IPS DF 6.9 (cell line): Measurements from ENCODE around the gene PDE8B.
"Not testable (repeated sequence)": the region's sequence is repeated elsewhere in the genome, so short reads cannot be mapped to it uniquely, and the experiment has no call there.

Experiments used
- DNase-seq: peaks from one replicate; pipeline ENCODE4 v3.0.0-alpha.2; 2013; ENCODE audit warnings: low read depth, low spot score
- H3K27ac ChIP-seq: one replicate; pipeline ENCODE4 v1.5.1; 2013; ENCODE audit warnings: low read length, control low read depth
- H3K27me3 ChIP-seq: 2 replicates; pipeline ENCODE4 v1.6.1; 2013; ENCODE audit warnings: mild to moderate bottlenecking, low read length; ENCODE audit not compliant: control insufficient read depth, insufficient read depth
- H3K36me3 ChIP-seq: 2 replicates; pipeline ENCODE4 v1.6.1; 2013; ENCODE audit warnings: low read length; ENCODE audit not compliant: control insufficient read depth, insufficient read depth
- H3K4me1 ChIP-seq: 2 replicates; pipeline ENCODE4 v1.6.1; 2013; ENCODE audit warnings: low read length; ENCODE audit not compliant: control insufficient read depth, insufficient read depth
- H3K4me3 ChIP-seq: 2 replicates; pipeline ENCODE4 v1.5.1; 2013; ENCODE audit warnings: mild to moderate bottlenecking, low read length
- H3K9me3 ChIP-seq: 2 replicates; pipeline ENCODE4 v1.6.1; 2013; ENCODE audit warnings: low read length, inconsistent platforms; ENCODE audit not compliant: control insufficient read depth, insufficient read depth
- WGBS: extraction: QIAGEN DNeasy Blood & Tissue Kit; methylation state at CpG from one replicate; pipeline ENCODE4 v1.1.7; 2013; ENCODE audit warnings: mixed read lengths, missing lambda C conversion rate; ENCODE audit not compliant: insufficient read length, insufficient coverage; 5-methylcytosine and 5-hydroxymethylcytosine counted together

PDE8B gene

DNA sequence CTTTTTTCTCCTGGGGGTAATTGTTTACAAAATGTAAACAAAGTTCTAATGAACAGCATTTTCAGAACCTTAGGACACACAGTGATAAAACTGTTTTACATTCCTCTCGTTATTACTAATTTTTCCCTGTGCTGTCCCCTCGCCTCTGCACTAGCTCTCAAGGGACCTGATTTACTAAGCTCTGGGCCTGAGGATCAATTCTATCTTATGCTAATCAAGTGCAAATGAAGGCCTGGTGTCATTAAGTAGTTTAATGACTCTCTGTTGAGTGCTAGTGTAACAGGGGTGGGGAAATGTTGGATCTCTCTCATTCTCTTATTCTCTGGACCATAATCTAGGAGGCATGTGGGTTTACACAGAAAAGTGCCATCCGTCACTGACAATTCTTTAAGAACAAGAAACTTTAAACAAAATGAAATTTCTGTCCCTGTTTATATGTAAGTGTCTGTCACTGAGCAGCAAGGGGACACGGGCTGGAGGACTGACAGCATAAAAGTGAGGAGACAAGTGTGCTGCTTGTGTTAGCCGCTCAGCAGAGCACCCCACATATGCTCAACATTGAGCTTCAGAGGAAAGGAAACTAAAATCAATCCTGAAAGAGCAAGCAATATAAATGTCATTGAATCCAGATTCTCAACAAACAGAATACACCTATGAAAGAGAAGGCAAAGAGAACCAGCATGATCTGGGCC is 166.3 kb downstream of the PDE8B start:
- no CpG with 5 or more reads among the region's 5 CpGs for WGBS

DNA sequence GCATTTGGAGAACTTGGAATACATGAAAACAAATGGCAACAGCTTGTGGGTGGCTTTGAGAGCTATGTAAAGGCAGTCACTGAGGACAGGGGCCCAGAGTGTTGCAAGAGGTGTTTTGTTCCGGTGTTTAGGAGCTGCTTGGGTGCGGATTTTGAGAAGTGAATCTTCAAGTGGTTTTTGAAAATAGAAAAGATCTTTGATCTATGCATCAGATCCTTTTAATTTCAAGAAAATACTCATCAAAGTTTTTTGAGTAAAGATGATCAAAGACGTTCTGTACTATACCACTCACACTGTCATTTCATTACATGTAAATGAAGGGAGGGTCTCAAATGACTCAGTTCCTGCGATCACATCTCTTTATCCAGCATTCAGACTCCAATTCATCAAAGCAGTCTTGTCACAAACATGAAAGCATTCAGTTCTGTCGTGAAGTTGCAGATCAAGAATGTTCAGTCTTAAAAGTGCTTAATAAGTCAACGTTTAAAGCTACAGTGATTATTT is 169.1 kb downstream of the PDE8B start:
- no peak for DNase-seq
- no CpG with 5 or more reads among the region's 6 CpGs for WGBS
- H3K4me1 ChIP-seq = 0 out of 2 replicates have a peak, but pooled peaks cover 2% of the 10 kb centered on the region

More for the DNA sequence above, 166.3 kb downstream of the PDE8B start:
- Histone ChIP-seq H3K4me3 (no peak overlapping the region), H3K36me3 (no peaks in the 10 kb centered on the region), H3K4me1 (0 out of 2 replicates have a peak, but pooled peaks cover 2% of the 10 kb centered on the region), H3K27me3 (no peaks in the 10 kb centered on the region), H3K27ac (no peak overlapping the region), H3K9me3 (no peaks in the 10 kb centered on the region)
- DNase-seq = no peak

DNA sequence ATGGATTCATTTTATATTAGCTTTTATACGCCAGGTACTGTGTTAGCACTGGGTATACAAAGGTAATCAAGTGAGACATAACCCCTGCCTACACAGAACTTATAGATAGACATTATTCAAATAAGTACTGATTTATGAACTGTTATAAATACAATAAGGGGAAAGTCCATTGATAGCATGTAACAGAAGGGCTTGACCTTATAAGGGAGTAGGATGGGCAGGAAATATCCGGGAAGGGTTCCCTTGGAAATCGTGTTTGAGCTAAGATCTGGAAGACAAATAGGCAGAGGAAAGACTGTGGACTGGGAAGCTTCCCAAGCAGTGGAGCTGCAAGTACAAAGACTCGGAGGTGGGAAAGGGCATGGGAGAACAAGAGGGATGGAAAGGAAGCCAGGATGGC is 170.2 kb downstream of the PDE8B start:
- no CpG with 5 or more reads among the region's 4 CpGs for WGBS
- H3K27me3 ChIP-seq = no peaks in the 10 kb centered on the region
- H3K36me3 ChIP-seq = no peaks in the 10 kb centered on the region
- H3K4me1 ChIP-seq = 0 out of 2 replicates have a peak, but pooled peaks cover 2% of the 10 kb centered on the region
- H3K9me3 ChIP-seq = no peaks in the 10 kb centered on the region
- DNase-seq = no peak
- no peak overlapping the region for H3K4me3 ChIP-seq
- H3K27ac ChIP-seq = no peak overlapping the region

More for the DNA sequence above, 169.1 kb downstream of the PDE8B start:
- H3K27ac ChIP-seq = no peak overlapping the region
- H3K27me3 ChIP-seq = no peaks in the 10 kb centered on the region
- no peaks in the 10 kb centered on the region for H3K36me3 ChIP-seq
- H3K4me3 ChIP-seq = no peak overlapping the region
- H3K9me3 ChIP-seq = no peaks in the 10 kb centered on the region

DNA sequence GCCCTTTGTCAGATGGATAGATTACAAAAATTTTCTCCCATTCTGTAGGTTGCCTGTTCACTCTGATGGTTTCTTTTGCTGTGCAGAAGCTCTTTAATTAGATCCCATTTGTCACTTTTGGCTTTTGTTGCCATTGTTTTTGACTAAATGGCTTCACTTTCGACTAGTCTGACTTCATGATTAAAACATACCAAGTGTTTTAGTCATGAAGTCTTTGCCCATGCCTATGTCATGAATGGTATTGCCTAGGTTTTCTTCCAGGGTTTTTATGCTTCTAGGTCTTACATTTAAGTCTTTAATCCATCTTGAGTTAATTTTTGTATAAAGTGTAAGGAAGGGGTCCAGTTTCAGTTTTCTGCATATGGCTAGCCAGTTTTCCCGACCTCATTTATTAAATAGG is 172.9 kb downstream of the PDE8B start:
- not testable (repeated sequence) for H3K9me3 ChIP-seq, H3K4me1 ChIP-seq, H3K27ac ChIP-seq, H3K36me3 ChIP-seq, DNase-seq, H3K27me3 ChIP-seq, H3K4me3 ChIP-seq
- WGBS = no CpG with 5 or more reads among the region's 2 CpGs

DNA sequence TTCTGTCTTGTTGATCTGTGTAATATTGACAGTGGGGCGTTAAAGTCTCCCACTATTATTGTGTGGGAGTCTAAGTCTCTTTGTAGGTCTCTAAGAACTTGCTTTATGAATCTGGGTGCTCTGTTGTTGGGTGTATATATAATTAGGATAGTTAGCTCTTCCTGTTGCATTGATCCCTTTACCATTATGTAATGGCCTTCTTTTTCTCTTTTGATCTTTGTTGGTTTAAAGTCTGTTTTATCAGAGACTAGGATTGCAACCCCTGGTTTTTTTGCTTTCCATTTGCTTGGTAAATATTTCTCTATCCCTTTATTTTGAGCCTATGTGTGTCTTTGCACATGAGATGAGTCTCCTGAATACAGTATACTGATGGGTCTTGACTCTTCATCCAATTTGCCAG is 175.9 kb downstream of the PDE8B start:
- not testable (repeated sequence) for DNase-seq, H3K4me1 ChIP-seq, H3K27ac ChIP-seq, H3K27me3 ChIP-seq, H3K4me3 ChIP-seq, H3K9me3 ChIP-seq, H3K36me3 ChIP-seq
- WGBS = no CpG with 5 or more reads among the region's 1 CpG

DNA sequence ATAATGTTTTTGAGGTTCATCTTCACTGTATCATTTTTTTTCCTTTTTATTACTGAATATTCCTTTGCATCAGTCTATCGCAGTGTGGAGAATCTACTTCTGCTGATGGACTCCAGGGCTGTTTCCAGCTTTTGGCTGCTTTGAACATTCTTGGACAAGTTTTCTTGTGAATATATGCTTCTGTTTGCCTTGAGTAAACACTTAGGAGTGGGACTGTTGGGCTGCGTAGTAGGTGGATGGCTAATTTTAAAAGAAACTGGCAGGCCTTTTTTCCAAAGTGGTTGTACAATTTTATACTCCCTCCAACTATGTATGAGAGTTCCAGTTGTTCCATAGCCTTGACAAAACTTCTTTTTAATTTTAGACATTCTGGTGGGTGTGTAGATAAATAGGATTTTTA is 179.3 kb downstream of the PDE8B start:
- Histone ChIP-seq H3K27me3 (no peaks in the 10 kb centered on the region), H3K27ac (no peak overlapping the region), H3K4me3 (no peak overlapping the region), H3K9me3 (no peaks in the 10 kb centered on the region), H3K36me3 (no peaks in the 10 kb centered on the region), H3K4me1 (no peaks in the 10 kb centered on the region)
- no peak for DNase-seq
- WGBS = no CpG with 5 or more reads among the region's 2 CpGs

DNA sequence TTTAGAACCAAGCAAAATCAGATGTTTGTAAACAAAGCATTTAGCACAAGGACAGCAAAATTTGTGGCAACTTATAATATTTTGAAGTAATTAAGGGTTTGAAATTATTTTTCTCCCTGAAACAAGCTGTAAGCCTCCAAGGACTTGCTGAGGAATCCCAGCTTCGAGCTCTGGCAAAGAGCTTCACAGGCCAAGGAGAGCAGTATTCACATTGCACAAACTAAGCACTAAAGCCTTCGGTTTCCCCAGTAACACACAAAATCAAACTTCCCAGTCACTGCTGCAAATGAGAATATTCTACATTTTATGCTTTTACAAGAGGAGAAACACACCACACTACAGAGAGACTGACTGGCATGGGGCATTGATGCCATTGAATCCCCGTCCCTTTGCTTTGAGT is 179.7 kb downstream of the PDE8B start:
- no peaks in the 10 kb centered on the region for H3K4me1 ChIP-seq
- H3K4me3 ChIP-seq = no peak overlapping the region
- no peaks in the 10 kb centered on the region for H3K27me3 ChIP-seq
- no peak for DNase-seq
- no peaks in the 10 kb centered on the region for H3K9me3 ChIP-seq
- no CpG with 5 or more reads among the region's 3 CpGs for WGBS
- no peaks in the 10 kb centered on the region for H3K36me3 ChIP-seq
- H3K27ac ChIP-seq = no peak overlapping the region

DNA sequence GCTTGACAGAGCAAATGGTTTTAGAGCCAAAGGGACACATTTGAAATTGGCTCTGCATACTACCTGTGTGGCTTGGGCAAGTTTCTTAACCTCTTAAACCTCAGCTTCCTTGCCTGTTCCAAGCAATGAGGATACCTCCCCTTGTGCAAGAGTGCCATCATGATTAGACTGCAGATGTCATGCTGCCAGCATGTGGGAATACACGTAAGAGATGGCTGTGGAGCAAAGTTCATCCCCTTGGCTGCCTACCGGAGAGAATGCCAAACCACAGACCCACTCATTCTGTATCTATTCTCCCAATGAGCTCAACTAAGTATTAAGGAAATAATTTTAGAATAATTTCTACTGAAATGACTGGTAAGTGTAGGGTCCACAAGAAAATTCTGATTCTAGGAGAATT is 180.3 kb downstream of the PDE8B start:
- H3K4me3 ChIP-seq = no peak overlapping the region
- no peak for DNase-seq
- no peaks in the 10 kb centered on the region for H3K36me3 ChIP-seq
- H3K4me1 ChIP-seq = no peaks in the 10 kb centered on the region
- WGBS = no CpG with 5 or more reads among the region's 2 CpGs
- H3K9me3 ChIP-seq = no peaks in the 10 kb centered on the region
- no peaks in the 10 kb centered on the region for H3K27me3 ChIP-seq
- no peak overlapping the region for H3K27ac ChIP-seq

DNA sequence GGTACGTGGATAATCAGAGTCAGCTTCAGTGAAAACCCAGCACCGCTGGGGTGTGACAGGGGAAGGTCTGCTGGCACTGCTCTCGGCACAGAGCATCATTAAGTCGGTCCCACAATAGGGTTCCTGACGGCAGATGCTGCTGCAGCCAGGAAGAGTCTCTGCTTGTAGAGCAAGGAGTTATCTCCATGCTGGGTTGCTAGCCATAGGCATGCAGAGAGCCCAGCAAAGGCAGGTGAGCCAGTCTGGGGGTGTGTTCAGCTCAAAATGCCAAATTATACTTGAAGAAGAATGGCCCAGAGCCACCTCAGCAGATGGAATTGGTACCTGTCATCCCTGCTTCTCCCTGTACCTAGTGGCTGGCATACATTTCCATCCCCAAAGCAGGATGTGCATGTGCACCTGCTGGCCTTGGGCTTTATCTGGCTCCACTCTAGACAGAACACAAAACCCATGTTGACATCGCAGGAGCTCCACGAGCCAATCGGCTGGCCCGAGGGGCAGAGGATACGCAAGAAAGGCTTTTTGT is 180.8 kb downstream of the PDE8B start:
- no peaks in the 10 kb centered on the region for H3K9me3 ChIP-seq
- H3K4me1 ChIP-seq = no peaks in the 10 kb centered on the region
- no peak overlapping the region for H3K4me3 ChIP-seq
- no CpG with 5 or more reads among the region's 10 CpGs for WGBS
- no peaks in the 10 kb centered on the region for H3K36me3 ChIP-seq
- no peak overlapping the region for H3K27ac ChIP-seq
- DNase-seq = no peak
- H3K27me3 ChIP-seq = no peaks in the 10 kb centered on the region

DNA sequence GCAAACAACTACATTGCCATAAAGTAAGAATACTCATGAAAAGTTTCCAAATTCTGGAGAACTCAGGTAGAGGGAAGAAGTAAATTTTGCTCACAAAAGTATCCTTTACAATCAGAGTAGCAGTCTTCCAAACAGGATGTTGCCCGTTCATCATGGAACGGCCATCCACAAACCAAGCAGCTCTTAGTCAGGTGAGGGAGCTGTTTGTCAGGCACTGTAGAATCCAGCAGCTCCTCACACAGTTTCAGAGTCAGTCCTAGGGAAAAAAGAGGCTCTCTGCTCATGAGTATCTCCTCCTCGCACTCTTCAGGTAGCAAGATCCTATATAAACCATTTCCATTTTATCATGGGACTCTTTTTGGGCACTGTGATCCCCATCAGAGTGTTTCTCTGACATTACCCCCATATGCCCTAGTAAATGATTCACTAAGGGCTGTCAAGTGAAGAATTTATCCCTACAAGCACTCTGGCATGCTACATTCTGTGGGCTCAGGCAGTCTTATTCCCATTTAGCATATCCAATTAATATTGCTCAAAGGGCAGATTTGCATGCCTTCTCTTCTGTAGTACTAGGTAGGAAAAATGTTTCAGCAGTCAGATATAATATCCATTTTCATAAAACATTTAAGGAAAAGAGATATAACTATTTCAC is 183.7 kb downstream of the PDE8B start:
- Histone ChIP-seq H3K27ac (no peak overlapping the region), H3K4me3 (no peak overlapping the region), H3K36me3 (no peaks in the 10 kb centered on the region), H3K4me1 (no peaks in the 10 kb centered on the region), H3K27me3 (no peaks in the 10 kb centered on the region), H3K9me3 (no peaks in the 10 kb centered on the region)
- no CpG with 5 or more reads among the region's 3 CpGs for WGBS
- no peak for DNase-seq
